Fibroblast of pulmonary artery (primary cell): Measurements from ENCODE around the gene LRRC4C.

Experiments
- DNase-seq: peaks from one replicate; pipeline ENCODE4 v3.0.0-alpha.2; 2010; ENCODE audit warnings: low read depth
- H3K4me3 ChIP-seq: replicated peaks from 2 replicates; pipeline ENCODE4 v1.5.1; 2011; ENCODE audit warnings: low read depth, mild to moderate bottlenecking, control low read depth, low read length, moderate library complexity
- TF ChIP-seq, protein P1 (sequence below): IDR thresholded peaks from 2 replicates; pipeline ENCODE4 v1.5.1; 2011; ENCODE audit warnings: mild to moderate bottlenecking, control low read depth, low read length, inconsistent platforms; ENCODE audit errors: missing control alignments

LRRC4C gene

GRCh38 chr11:41281131-41281742, 178.2 kb downstream of the LRRC4C start:
- DNase-seq, result peak; percentile 16
- no peak overlapping the region for H3K4me3 ChIP-seq
- TF ChIP-seq, protein P1, sequence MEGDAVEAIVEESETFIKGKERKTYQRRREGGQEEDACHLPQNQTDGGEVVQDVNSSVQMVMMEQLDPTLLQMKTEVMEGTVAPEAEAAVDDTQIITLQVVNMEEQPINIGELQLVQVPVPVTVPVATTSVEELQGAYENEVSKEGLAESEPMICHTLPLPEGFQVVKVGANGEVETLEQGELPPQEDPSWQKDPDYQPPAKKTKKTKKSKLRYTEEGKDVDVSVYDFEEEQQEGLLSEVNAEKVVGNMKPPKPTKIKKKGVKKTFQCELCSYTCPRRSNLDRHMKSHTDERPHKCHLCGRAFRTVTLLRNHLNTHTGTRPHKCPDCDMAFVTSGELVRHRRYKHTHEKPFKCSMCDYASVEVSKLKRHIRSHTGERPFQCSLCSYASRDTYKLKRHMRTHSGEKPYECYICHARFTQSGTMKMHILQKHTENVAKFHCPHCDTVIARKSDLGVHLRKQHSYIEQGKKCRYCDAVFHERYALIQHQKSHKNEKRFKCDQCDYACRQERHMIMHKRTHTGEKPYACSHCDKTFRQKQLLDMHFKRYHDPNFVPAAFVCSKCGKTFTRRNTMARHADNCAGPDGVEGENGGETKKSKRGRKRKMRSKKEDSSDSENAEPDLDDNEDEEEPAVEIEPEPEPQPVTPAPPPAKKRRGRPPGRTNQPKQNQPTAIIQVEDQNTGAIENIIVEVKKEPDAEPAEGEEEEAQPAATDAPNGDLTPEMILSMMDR, result no peak

- TF ChIP-seq, protein P1, result no peak
- DNase-seq, result no peak
- no peak overlapping the region for H3K4me3 ChIP-seq
Measured at GRCh38 chr11:41274831-41275230, 184.6 kb downstream of the LRRC4C start.

DNA sequence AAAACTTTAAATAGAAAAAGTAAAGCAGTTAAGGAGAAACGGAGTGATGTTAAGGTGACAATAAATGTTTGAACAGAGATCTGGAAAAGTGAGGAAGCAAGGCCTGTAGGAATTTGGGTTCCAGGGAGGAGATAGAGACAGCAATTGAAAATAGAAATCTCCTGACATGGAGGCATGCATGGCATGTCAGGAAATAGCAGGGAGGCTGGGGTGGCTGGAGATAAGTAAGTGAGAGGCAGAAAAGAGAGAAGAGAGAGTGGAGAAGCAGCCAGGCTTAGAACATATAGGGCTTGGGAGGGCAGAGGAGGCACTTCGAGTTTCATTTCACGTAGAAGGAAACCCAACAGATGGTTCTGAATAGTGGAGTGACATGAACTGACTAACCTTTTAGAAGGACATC, 185.5 kb downstream of the LRRC4C start:
- H3K4me3 ChIP-seq, result no peak overlapping the region
- DNase-seq, result no peak
- TF ChIP-seq, protein P1, result no peak

DNA sequence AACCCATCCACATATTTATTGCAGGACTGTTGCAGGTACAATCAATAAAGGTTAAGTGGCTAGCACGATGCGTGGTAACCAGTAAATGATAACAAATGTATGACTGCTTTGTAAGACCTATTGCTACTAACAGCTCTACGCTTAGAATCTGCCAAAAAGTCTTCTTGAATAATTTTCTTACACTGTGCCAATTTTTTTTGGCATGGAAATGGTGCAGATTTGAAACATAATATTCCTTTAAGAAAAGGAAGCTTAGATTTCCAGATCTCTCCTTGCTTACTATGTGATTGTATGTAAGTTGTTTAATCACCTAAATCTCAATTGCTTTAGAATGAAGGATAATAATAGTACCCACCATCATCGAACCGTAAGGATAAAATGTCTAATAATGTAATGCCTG, 192.0 kb downstream of the LRRC4C start:
- TF ChIP-seq, protein P1, result no peak
- no peak overlapping the region for H3K4me3 ChIP-seq
- no peak for DNase-seq

- TF ChIP-seq, protein P1, result no peak
- no peak overlapping the region for H3K4me3 ChIP-seq
- no peak for DNase-seq
Measured at GRCh38 chr11:41256041-41256440, 203.4 kb downstream of the LRRC4C start.

GRCh38 chr11:41254966-41255365, 204.5 kb downstream of the LRRC4C start:
- no peak for DNase-seq
- no peak overlapping the region for H3K4me3 ChIP-seq
- TF ChIP-seq, protein P1, result no peak

GRCh38 chr11:41250408-41250935, 209.0 kb downstream of the LRRC4C start:
- TF ChIP-seq, protein P1, result no peak
- DNase-seq, result no peak
- H3K4me3 ChIP-seq, result no peak overlapping the region
